ENCODE measurements around the gene GRHL1. TPM values are rescaled to one million over a fixed set of nuclear protein-coding genes. Genes with fewer than 3 reads are reported as not detected.

Gene GRHL1
- total RNA-seq, 1 experiment from 2014 or later = 2.5 TPM

- Histone ChIP-seq H2BK5ac (ENCODE audit: insufficient read length, low read length) (no peak overlapping the region), H3K56ac (ENCODE audit: insufficient read length, low read depth, low read length) (no peak overlapping the region), H2BK12ac (ENCODE audit: insufficient read length, low read depth, low read length) (no peak overlapping the region), H3K18ac (ENCODE audit: insufficient read length, low read depth, low read length) (no peak overlapping the region), H3K9ac (ENCODE audit: extremely low read depth, insufficient read length, low read length) (no peak overlapping the region), H4K5ac (ENCODE audit: insufficient read length, low read depth, low read length) (no peak overlapping the region), H3K23me2 (ENCODE audit: insufficient read length, low read depth, low read length, poor library complexity, severe bottlenecking) (no peaks in the 10 kb centered on the region), H3K14ac (ENCODE audit: insufficient read depth, low read length) (no peak overlapping the region), H3T11ph (ENCODE audit: low read length) (no peak overlapping the region), H2BK15ac (ENCODE audit: low read depth, low read length) (no peak overlapping the region), H2BK120ac (ENCODE audit: low read depth, low read length, poor library complexity, severe bottlenecking) (no peak overlapping the region), H3K79me2 (ENCODE audit: insufficient read depth, low read length) (no peaks in the 10 kb centered on the region), H3K4me2 (ENCODE audit: insufficient read depth, insufficient read length, low read length) (no peak overlapping the region), H2AK5ac (ENCODE audit: insufficient read length, low read length) (no peak overlapping the region), H4K8ac (replicated peaks; ENCODE audit: insufficient read length, low read depth, low read length) (no peak overlapping the region), H3K23ac (ENCODE audit: insufficient read length, low read depth, low read length) (no peak overlapping the region), H3K27ac (ENCODE audit: insufficient read length, low read depth, low read length) (no peak overlapping the region), H2AFZ (ENCODE audit: low read length) (no peak overlapping the region), H2BK20ac (ENCODE audit: low read depth, low read length, poor library complexity, severe bottlenecking) (no peak overlapping the region), H4K20me1 (ENCODE audit: control insufficient read depth, insufficient read depth, insufficient read length) (no peaks in the 10 kb centered on the region), H3K9me3 (ENCODE audit: control insufficient read depth, low read depth, low read length) (no peaks in the 10 kb centered on the region), H3K79me1 (ENCODE audit: insufficient read depth, low read depth, low read length, poor library complexity, severe bottlenecking) (no peaks in the 10 kb centered on the region), H3K27me3 (ENCODE audit: insufficient read depth, low read length) (no peaks in the 10 kb centered on the region), H3K4ac (ENCODE audit: low read depth, low read length) (no peak overlapping the region), H4K91ac (ENCODE audit: insufficient read length, low read depth, low read length) (no peak overlapping the region), H3K4me1 (ENCODE audit: insufficient read depth, low read length) (no peaks in the 10 kb centered on the region)
- H3K27ac Mint-ChIP-seq = no peak overlapping the region; a peak in 1 of 7 replicates
- TF ChIP-seq, protein P1, sequence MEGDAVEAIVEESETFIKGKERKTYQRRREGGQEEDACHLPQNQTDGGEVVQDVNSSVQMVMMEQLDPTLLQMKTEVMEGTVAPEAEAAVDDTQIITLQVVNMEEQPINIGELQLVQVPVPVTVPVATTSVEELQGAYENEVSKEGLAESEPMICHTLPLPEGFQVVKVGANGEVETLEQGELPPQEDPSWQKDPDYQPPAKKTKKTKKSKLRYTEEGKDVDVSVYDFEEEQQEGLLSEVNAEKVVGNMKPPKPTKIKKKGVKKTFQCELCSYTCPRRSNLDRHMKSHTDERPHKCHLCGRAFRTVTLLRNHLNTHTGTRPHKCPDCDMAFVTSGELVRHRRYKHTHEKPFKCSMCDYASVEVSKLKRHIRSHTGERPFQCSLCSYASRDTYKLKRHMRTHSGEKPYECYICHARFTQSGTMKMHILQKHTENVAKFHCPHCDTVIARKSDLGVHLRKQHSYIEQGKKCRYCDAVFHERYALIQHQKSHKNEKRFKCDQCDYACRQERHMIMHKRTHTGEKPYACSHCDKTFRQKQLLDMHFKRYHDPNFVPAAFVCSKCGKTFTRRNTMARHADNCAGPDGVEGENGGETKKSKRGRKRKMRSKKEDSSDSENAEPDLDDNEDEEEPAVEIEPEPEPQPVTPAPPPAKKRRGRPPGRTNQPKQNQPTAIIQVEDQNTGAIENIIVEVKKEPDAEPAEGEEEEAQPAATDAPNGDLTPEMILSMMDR (conservative IDR thresholded peaks at IDR 0.05) = no peak
- no peaks in the 10 kb centered on the region; a peak in 2 of 7 replicates for H3K36me3 Mint-ChIP-seq (ENCODE audit: insufficient read depth in 1 of 3, low read depth in 3 of 3)
- H3K9me3 Mint-ChIP-seq = no peaks in the 10 kb centered on the region
- DNase-seq = no peak
- no peaks in the 10 kb centered on the region for H3K4me1 Mint-ChIP-seq
- no peak overlapping the region for H3K4me3 Mint-ChIP-seq
- H3K27me3 Mint-ChIP-seq (ENCODE audit: low read depth) = no peaks in the 10 kb centered on the region; the same call in 1 of the 2 replicates
- WGBS (ENCODE audit: extremely low coverage, insufficient read length, low lambda C conversion rate) = no CpG with 5 or more reads among the region's 10 CpGs
Measured at GRCh38 chr2:9982891-9983290, 31.4 kb downstream of the GRHL1 start.
